Activated CD8-positive, alpha-beta memory T cell treated with anti-CD3 and anti-CD28 coated beads, Interleukin-2, amount 50 U/mL, for 24 hours (primary cell): ENCODE data around the gene ERC1.
"Not testable (repeated sequence)": the region's sequence is repeated elsewhere in the genome, so short reads cannot be mapped to it uniquely, and the experiment has no call there.

ENCODE experiments used
- DNase-seq: peaks from one replicate; pipeline ENCODE4 v3.0.0-alpha.2; 2020; ENCODE audit errors: extremely low read depth

The ERC1 gene

DNA sequence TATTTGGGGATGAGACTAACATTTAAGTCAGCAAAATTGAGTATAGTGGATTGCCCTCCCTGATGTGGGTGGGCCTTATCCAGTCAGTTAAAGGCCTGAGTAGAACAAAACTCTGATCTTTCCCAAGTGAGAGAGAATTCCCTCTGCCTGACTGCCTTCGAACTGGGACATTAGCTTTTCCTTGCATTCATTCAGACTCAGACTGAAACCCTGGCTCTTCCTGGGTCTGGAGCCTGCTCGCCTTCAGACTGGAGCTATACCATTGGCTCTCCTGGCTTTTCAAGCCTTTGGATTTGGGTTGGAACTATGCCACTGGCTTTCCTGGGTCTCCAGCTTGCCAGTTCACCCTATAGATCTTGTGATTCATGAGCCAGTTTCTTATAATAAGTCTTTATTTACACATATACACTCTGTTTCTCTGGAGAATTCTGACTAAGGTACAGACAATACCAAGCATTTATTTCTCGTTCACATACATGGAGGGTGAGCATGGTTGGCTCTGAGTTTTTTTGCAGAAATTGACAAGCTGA, 296.5 kb downstream of the ERC1 start:
- DNase-seq: no peak

DNA sequence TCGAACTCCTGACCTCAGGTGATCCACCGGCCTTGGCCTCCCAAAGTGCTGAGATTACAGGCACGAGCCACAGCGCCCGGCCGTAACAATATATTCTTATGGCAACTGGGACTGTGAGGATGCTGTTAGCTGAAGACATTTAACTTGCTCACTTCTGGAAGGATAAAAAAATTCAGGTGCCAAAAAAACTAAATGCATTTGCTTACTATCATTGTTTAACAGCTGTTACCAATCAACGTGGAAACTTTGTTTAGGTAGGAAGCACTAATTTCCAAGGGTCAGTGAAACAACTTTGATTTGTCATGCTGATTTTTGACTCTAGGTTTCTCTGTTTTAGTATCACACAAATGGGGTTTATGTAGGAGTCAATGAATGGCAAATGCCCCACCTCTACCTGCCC, 297.3 kb downstream of the ERC1 start:
- no peak for DNase-seq

DNA sequence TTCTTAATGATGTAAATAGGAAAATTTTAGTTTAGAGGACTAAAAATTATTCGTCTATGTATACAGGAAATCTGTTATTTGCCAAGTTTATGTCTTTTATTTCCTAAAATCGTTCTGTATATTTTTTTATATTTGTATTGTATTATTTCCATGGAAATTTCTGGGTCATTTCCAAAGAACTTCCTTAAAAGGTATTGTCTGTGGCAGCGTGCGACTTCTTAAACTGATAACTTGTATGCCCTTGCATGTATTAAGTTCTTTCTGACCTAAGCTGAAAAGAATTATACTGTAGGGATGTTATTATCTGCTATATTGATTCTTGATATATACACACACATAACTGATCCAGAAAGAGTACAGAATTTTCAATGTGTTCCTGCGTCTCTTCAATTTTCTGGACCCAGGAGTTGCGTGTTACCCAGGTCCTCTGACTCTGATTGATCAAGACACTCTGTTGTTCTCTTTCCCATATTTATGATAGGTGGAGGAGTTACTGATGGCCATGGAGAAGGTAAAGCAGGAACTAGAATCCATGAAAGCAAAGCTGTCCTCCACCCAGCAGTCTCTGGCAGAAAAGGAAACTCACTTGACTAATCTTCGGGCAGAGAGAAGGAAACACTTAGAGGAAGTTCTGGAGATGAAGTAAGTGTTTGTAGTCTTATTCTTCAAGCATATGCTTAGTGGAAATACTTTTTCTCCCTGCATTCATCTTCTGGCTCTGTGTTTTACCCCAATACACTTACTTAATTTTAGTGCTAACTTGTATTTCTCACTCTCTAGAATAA, 298.5 kb downstream of the ERC1 start:
- no peak for DNase-seq

DNA sequence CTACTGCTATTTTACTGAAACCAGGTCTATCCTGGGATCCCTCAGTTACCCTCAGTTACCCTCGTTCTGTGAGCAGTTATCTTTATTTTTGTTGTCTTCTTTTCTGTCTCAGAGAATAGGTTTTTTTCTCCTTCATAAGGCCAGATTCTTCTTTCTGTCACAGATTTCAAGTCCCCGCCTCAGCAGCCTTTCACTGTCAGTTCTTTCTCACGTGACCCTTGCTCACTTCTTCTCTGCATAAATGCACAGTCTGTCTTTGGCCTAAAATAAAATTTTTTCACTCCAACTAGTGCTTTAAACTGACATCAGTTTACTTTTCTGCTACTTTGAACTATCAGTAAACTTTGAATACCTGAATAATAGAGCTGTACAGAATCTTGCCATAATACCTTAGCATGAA, 299.7 kb downstream of the ERC1 start:
- DNase-seq: no peak

DNA sequence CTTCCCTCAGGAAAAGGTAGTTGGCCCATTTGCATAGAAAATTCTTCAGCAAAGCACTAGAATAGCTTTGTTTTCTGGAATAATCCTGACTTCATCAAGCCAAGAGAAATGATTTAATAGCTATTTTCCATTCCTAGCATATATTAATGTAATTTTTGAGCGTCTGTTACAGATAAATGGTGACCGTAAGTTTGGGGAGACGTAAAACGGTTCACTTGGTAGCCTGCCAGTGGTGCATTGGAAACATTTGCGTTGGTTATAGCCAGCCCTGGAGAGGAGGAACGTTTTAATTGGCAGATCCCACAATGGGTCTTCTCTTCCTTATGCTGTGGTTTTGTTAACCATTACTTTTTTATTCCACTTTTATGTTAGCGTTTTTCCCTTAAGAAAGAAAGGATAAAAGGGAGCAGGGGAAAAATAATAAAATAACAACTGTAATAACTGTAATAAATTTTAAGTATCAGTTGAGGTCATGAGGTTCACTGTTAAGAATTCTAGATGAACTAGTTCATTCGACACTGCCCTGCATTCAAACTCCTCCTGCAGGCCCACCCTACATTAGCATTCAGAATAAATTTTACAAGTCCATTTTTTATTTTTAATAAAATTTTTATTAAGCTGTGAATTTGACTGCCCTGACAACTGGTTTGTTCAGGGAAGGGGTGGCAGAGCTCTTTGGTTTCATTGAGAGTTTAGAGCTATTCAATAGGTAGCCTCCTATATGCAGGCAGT, 300.7 kb downstream of the ERC1 start:
- DNase-seq: no peak

DNA sequence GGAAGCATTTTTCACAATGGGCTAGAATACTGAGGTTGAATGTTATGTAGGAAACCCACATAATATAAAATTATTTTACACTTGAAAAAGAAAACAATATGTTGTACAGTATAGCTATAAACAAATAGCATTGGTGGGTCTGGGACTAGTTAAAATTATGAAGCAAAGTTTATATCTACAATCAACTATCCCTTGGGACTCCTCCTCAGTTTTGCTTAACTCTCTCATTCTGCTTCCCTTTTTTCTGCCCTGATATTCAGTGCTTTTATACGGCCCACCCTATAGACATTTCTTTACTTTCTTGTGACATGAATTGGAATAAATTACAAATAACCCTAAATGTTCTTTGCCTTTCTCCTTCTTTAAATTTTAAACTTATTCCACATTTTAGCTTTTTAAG, 302.9 kb downstream of the ERC1 start:
- no peak for DNase-seq

DNA sequence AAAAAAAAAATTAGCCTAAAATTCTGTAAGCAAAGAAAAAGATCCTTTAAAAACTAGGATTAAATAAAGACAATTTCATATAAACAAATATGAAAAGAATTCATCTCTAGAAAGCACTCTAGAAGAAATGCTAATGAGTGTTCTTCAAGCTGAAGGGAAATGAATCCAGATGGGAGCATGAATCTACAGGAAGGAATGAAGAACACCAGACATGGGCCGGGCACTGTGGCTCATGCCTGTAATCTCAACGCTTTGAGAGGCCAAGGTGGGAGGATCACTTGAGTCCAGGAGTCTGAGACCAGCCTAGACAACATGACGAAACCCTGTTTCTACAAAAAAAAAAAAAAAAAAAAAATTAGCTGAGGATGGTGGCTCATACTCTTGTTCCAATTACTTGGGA, 306.2 kb downstream of the ERC1 start:
- DNase-seq: no peak

DNA sequence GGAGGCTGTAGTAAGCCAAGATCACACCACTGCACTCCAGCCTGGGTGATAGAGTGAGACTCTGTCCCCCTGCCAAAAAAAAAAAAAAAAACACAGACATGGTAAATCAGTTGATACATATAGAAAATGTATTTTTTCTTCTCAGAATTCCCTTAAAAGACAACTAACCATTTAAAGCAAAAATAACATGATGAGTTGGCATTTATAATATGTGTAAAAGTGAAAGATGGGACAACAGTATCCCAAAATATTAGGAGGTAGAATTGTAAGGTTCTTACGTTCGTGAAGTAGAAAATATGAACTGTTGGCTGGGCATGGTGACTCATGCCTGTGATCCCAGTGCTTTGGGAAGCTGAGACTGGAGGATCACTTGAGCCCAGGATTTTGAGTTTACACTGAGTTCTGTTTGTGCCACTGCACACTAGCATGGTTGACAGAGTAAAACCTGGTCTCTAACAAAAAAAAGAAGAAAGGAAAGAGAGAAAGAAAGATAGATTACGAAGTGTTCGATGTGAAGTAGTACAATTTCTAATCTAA, 306.7 kb downstream of the ERC1 start:
- no peak for DNase-seq

DNA sequence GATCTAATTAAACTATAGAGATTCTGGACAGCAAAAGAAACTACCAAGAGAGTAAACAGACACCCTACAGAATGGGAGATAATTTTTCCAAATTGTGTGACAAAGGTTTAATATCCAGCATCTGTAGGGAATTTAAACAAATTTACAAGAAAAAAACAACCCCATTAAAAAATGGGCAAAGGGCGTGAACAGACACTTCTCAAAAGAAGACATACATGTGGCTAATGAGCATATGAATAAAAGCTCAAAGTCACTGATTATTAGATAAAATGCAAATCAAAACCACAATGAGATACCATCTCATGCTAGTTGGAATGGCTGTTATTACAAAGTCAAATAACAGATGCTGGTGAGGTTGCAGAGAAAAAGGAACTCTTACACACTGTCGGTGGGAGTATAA, 309.4 kb downstream of the ERC1 start:
- DNase-seq: no peak

DNA sequence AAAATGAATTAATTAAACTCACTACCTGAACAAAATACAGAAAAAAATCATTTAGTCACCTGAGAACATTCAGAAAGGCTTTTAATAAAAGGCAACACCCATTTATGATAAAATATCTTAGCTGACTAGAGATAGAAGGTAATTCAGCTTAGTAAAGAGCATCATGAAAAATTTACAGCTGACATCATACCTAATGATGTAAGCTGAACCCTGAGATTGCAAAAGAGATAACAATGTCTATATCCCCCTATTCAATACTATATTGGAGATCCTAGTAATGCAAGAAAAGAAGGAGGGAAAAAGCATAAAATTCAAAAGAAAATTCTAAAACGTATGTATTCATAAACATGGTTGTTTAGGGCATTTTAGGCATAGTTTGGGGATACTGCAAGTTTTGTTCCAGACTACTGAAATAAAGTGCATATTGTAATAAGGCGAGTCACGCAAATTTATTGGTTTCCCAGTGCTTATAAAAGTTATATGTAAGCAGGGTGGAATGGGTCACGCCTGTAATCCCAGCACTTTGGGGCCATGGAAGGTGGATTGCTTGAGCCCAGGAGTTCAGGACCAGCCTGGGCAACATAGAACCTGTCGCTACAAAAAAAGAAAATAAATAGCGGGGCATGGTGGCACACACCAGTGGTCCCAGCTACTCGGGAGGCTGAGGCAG, 311.3 kb downstream of the ERC1 start:
- DNase-seq: no peak

DNA sequence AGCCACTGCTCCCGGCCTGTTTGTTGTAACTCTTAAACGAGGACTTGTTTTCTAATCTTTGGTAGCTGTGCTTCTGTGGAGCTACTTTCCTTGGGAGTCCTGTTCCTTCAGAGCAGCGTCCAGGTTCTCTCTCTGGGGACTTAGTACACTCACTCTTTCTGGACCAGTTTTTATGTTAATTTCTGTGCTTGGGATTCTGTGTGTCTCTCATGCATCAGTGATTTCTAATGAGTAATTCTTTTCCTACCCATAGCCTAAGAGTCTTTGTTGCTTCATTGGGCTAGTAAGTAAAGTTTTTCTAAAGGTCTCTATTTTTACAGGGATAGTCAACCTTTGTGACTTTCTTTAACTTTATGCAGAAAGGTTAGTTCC, 314.0 kb downstream of the ERC1 start:
- no peak for DNase-seq

DNA sequence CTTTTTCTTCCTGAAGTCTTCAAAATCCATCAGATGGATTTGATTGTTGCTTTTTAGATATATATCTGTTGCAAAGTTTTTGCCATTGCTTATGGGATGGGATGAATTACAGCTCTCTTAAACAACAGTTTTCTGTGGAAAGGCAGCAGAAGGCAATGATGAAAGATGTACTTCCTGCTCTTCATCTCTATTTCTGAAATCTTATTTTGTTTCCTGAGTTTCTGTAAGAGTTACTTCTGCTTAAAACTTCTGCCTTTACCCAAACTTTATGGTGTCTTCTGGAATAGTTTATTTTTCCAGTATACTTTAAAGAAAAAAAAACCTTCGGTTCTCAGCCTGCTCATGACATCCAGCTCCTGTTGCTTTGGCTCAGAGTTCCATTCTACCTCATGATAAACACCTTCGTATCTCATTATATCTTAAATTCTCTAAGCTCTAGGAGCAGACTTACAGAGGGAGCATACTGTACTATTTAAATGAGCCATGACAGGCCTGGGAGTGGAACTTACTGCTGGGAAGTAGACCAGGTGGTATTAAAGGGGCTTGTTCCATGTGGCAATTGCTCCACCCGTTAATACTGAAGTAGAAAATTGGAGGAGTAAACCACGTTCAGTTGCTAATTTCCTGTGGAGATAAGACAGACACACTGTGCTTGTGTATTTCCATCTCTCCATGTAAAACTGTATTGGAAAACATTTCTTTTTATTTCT, 314.9 kb downstream of the ERC1 start:
- no peak for DNase-seq

DNA sequence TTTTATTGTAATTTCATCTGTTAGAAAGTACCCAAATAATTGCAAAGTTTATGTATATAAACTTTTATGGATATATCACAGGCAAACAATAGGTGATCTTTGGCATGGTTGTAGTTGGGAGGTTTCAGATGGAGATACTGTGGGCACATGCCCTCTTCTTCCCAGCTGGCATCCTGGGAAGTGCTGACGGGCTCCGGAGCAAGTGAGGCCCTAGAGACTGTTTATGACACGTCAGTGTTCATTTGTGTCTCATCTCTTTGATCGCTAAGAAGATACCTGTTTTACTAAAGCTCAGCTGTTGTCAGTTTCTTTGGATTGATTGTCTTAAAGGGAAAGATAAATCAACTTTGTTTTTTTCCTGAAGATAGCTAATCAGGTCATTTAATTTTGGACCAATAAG, 315.8 kb downstream of the ERC1 start:
- no peak for DNase-seq

DNA sequence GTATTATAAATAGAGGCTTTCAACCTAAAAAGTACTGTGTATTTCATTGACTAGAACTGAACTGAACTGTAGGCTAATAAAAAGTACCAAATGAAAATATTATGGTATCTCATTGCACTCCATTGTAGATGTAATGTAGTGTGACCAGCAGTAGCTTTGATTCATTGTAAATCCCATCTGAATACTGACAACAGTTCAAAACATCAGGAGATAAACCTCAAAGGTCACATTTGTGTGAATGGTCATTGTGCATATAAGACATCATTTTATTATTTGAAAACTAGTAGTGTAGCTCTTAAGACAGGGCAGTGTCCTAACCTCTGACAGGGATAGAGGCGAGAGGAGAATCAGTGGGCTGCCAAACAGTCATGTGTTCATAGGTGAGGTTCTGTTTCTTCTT, 316.8 kb downstream of the ERC1 start:
- DNase-seq: no peak

DNA sequence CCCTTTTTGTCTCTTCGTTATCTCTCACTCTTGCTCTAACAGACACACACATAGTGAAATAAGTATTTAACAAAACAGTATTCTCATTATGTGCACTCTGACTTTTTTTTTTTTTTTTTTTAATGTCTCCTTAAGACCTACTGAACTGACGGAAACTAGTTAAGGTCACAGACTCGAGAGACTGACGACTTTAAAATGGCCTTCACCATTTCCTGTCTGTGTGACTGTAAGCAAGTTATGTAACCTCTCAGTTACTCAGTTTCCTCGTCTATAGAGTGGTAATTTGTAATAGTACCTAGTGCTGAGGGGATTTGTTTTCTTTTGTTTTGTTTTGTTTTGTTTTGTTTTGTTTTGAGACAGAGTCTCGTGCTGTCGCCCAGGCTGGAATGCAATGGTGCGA, 318.6 kb downstream of the ERC1 start:
- no peak for DNase-seq

DNA sequence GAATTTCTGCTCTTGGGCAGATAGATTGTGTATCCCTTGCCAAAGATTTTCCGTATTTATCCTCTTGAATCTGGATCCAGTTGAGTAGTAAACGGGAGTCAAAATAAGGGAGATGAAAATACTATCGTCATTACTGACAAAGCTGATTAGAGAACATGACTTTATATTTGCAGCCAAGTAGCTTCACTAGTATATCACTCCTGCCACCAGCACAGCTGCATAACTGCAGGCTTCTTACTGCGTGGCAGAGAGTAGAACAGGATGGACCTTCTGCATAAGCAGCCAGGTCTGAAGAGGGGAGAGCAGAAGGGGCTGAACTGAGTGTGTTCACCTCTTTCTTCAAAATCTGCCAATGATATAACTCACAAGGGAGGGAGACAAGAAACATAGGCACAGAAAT, 319.6 kb downstream of the ERC1 start:
- DNase-seq: no peak

DNA sequence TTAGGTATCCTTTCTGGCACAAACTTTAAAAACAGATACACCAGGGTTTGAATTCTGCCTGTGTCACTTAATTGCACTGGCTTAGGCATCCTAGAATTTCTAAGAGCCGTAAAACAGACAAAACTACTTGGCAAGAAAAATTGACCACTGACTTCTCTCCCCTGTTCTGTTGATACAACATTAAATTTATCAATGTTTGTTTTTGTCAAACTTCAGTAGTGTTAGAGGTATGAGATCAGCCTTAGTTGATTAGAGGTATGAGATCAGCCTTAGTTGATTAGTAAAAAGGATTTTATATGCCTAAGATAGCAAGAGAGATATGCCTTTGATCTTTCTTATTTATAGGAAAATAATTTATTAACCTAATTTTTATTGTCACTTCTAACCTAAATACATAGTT, 320.1 kb downstream of the ERC1 start:
- DNase-seq: no peak

DNA sequence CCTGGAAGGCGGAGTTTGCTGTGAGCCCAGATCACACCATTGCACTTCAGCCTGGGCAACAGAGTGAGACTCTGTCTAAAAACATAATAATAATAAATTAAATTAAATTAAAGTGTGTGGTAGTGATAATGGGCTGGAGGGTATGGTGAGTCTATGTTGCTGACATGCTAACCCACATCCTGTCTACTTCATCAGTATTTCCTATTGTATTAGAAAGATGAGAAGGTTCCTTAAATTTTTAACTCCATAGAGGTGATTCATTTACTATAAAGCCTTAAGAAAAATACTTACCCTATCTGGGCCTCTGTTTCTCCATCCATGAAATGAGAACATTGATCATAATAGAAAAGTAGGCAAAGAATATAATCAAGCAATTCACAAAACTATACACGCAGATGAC, 322.9 kb downstream of the ERC1 start:
- no peak for DNase-seq

DNA sequence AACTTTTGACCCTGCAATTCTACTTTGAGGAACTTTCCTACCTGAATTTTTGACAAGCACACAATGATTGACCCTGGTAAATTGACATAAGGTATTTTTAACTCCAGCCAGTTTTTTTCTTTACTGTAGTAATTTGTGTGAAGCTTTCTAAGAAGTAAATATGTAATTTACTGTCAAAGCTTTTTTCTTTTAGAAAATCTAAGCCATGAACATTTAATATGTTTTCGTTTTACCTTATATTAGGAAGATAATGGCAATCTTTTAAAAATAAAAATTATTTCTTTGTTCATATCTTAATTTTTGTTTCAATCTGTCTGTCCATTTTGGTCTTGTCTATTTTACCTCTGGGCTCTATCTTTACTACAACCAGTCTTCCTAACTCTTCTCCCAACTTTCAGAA, 323.5 kb downstream of the ERC1 start:
- DNase-seq: no peak

DNA sequence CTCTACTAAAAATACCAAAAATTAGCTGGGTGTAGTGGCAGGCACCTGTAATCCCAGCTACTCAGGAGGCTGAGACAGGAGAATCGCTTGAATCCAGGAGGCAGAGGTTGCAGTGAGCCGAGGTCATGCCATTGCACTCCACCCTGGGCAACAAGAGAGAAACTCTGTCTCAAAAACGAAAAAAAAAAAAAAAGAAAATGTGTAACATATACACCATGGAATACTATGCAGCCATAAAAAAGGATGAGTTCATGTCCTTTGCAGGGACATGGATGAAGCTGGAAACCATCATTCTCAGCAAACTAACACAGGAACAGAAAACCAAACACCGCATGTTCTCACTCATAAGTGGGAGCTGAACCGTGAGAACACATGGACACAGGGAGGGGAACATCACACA, 326.0 kb downstream of the ERC1 start:
- DNase-seq: not testable (repeated sequence)

DNA sequence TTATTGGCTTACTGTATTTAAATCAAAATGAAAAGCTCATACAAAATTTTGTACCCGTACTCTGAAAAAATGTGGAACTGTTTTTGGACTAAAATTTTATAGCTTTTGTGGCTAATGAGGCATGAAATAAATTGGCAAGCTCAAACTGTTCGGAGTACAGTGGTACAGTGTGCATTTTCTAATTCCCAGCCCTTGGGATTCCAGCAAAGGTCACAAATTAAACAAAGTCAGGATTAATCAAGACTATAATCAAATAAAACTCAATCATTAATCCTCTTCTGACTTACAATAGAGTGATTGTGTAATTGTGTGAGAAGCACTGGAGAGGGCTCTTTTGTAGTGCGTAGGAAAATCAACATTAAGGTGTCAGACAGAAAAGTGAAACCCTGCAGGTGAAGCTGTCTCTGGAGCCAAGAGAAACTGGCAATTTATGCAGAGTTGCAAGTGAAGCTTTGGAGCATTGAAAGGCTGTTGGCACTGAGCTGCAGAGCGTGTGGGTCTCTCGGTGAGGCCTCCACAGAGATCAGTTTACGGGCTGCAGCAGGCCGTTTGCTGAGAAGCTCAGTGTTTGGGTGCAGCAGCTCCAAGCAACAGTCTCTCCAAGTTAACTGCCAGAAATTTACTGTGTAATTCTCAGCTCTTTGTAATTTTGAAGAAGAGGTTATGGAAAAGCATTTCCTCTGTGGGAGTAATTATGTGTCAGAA, 327.5 kb downstream of the ERC1 start:
- no peak for DNase-seq
